Measurements from ENCODE around the gene PRPF6. TPM values are rescaled to one million over a fixed set of nuclear protein-coding genes. Genes with fewer than 3 reads are reported as not detected.

The PRPF6 gene
- total and polyA plus RNA-seq, 2 of the 13 experiments (the other 11 are each of a cell fraction or from before 2014, with no cell fraction given), result 63.7 to 101 TPM

- TF ChIP-seq, protein P1, sequence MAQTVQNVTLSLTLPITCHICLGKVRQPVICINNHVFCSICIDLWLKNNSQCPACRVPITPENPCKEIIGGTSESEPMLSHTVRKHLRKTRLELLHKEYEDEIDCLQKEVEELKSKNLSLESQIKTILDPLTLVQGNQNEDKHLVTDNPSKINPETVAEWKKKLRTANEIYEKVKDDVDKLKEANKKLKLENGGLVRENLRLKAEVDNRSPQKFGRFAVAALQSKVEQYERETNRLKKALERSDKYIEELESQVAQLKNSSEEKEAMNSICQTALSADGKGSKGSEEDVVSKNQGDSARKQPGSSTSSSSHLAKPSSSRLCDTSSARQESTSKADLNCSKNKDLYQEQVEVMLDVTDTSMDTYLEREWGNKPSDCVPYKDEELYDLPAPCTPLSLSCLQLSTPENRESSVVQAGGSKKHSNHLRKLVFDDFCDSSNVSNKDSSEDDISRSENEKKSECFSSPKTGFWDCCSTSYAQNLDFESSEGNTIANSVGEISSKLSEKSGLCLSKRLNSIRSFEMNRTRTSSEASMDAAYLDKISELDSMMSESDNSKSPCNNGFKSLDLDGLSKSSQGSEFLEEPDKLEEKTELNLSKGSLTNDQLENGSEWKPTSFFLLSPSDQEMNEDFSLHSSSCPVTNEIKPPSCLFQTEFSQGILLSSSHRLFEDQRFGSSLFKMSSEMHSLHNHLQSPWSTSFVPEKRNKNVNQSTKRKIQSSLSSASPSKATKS (CRISPR knock-in tag; IDR thresholded peaks at IDR 0.05), result no peak
- TF ChIP-seq ATF7 (IDR thresholded peaks at IDR 0.05), result no peak
- TF ChIP-seq ATF7 (CRISPR knock-in tag; IDR thresholded peaks at IDR 0.05), result no peak; the same call in 1 of the 2 replicates
- no peak for TF ChIP-seq HNRNPUL1 (IDR thresholded peaks at IDR 0.05; ENCODE audit: low read depth, low read length)
- no peak for TF ChIP-seq ZSCAN22 (CRISPR knock-in tag; IDR thresholded peaks at IDR 0.05)
- no peak for TF ChIP-seq HOXA9 (CRISPR knock-in tag; IDR thresholded peaks at IDR 0.05; ENCODE audit: borderline replicate concordance)
- peak; percentile 60; the same call in 1 of the 2 replicates for TF ChIP-seq ZNF776 (CRISPR knock-in tag; IDR thresholded peaks at IDR 0.05)
- peak; percentile 71; the same call in 1 of the 2 replicates for TF ChIP-seq ZNF143 (CRISPR knock-in tag; IDR thresholded peaks at IDR 0.05)
- TF ChIP-seq ZNF142 (CRISPR knock-in tag; IDR thresholded peaks at IDR 0.05), result 0 out of 2 replicates have a peak, but pooled peaks have one; percentile 65
- TF ChIP-seq CBFB (CRISPR knock-in tag; IDR thresholded peaks at IDR 0.05), result peak; percentile 80; the same call in 1 of the 2 replicates
- no peak for TF ChIP-seq ZEB1 (IDR thresholded peaks at IDR 0.05; ENCODE audit: insufficient replicate concordance, low read depth)
- TF ChIP-seq SMARCC2 (IDR thresholded peaks at IDR 0.05), result no peak
- TF ChIP-seq KAT7 (CRISPR knock-in tag; IDR thresholded peaks at IDR 0.05; ENCODE audit: borderline replicate concordance), result peak; percentile 94
- TF ChIP-seq, protein P2, sequence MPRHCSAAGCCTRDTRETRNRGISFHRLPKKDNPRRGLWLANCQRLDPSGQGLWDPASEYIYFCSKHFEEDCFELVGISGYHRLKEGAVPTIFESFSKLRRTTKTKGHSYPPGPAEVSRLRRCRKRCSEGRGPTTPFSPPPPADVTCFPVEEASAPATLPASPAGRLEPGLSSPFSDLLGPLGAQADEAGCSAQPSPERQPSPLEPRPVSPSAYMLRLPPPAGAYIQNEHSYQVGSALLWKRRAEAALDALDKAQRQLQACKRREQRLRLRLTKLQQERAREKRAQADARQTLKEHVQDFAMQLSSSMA (CRISPR knock-in tag; IDR thresholded peaks at IDR 0.05), result no peak
- no peak for TF ChIP-seq SOX13 (IDR thresholded peaks at IDR 0.05)
- TF ChIP-seq SOX13 (CRISPR knock-in tag; conservative IDR thresholded peaks at IDR 0.05 in 1 of 2, IDR thresholded peaks at IDR 0.05 in 1 of 2), result no peak; a peak in 1 of 4 replicates
- peak; percentile 57 for TF ChIP-seq POLR2AphosphoS5 (IDR thresholded peaks at IDR 0.05; ENCODE audit: low read depth, low read length)
- peak; percentile 91; the same call in 1 of the 2 replicates for TF ChIP-seq ZNF510 (CRISPR knock-in tag; IDR thresholded peaks at IDR 0.05; ENCODE audit: low read depth)
- peak; percentile 92; the same call in 1 of the 2 replicates for TF ChIP-seq ARHGAP35 (CRISPR knock-in tag; IDR thresholded peaks at IDR 0.05; ENCODE audit: borderline replicate concordance)
- peak; percentile 86 for TF ChIP-seq TGIF2 (CRISPR knock-in tag; IDR thresholded peaks at IDR 0.05)
Observed at GRCh38 chr20:63973636-63974401, 7.1 kb upstream of the PRPF6 start (continued).

Measured in HepG2 (cell line).